ENCODE results near the gene ARPC5.

Gene ARPC5

GRCh38 chr1:183584147-183584546 lies 51.4 kb downstream of the ARPC5 start:
- DNase-seq, result no peak

GRCh38 chr1:183583466-183583865 lies 52.1 kb downstream of the ARPC5 start:
- no peak for DNase-seq

DNA sequence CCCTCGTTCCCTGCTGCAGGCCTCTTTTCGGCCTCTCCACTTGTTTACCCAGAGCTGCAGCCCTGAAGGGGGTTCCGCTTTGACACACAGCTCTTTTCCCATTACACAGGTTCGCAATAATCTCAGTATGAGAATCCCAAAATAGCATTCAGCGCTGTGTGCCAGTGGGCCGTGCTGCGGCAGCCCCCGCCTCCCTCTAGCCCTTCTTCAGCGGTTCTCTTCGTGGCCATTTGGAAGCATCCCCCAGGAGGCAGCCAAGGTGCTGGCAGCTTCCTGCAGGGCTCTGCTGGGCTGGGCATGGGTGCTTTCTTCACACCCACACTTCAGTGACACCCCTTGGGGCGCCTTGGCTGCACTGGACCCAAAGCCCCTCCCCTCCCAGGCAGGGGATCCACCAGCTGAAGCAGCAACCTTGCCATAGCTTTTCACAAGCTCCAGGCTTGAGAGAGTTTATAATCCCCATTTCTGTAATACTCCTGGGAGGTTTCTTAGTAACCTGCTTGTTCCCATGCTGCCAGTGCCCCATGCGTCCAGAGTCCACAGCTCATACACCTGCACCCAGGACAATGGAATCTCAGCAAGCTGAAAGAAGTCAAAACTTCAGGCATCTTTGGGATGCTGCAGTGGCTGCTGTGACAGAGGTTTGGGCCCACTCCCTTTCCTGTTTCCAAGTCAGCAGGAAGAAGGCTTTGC lies 53.4 kb downstream of the ARPC5 start:
- no peak for DNase-seq

DNA sequence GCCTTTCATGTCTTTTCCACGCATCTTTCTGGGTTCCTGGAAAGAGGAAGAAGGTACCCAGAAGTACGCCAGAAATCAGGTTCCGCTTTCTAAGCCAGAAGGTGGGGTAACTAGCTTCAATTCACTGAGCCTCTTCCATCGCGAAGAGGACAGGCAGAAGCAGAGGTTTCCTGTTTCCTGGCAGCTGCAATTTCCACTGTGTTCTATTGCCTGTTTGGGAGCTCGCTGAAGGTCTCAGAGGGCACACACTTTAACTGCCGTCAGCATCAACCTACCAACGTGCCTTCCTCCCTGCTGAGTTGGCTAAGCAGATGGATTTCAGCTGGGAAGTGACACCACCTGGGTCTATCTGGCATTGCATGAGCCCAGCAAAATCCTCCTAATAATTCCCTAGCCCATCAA lies 55.3 kb downstream of the ARPC5 start:
- DNase-seq, result peak; percentile 35

DNA sequence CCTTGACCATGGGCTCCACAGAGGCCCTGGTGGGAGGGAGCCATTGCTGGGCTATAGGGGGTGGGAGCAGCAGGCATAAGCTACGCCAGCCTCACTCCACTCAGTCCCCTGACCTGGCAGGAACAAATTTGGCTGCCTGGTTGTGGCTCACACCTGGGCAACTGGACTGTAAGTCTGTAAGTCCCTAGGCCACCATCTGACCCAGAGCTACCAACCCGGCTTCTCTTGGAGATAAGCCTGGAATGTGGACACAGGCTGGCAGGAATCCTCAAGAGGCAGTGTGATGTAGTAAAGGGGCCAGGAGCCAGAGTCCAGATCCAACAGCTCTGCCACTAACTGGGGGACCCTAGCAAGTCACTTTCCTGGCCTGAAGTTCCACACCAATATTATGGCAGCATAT lies 56.7 kb downstream of the ARPC5 start:
- no peak for DNase-seq

DNA sequence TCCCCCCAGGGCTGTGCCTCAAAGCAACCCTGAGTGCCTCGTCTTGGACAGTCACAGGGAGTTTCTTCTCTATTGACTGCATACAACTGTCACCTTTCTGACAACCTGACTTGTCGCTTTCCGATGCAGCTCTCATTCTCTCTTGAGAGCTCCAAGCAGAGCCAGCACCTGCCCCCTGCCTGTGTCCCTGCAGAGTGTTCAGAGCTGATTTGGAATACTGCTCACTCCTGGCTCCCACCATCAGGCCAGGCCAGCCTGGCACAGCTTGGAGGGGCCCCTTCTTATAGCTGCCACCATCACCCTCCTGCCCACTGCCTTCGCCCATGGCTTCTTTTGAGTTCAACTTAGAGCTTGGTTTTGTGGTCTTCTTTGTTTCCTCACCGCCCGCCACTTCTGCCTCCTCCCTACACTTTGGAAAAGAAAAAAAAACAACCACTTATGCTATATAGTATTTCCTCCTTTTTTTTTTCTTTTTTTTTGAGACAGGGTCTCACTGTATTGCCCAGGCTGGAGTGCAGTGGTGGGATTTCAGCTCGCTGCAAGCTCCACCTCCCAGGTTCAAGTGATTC lies 57.6 kb downstream of the ARPC5 start:
- DNase-seq, result no peak

- no peak for DNase-seq
Measured at GRCh38 chr1:183576537-183576936, 59.0 kb downstream of the ARPC5 start.

GRCh38 chr1:183575606-183576005 lies 60.0 kb downstream of the ARPC5 start:
- DNase-seq, result no peak

- DNase-seq, result peak; percentile 22
Measured at GRCh38 chr1:183572721-183573120, 62.9 kb downstream of the ARPC5 start.

GRCh38 chr1:183571678-183572268 lies 63.8 kb downstream of the ARPC5 start:
- peak; percentile 88 for DNase-seq

Measured in EL (cell line).